GM11168 (cell line): ENCODE results near the gene ADCYAP1R1.

ENCODE experiments used
- in situ Hi-C: fragments of 300-500 bp; cut with MboI; formaldehyde crosslinking; loops from one replicate; pipeline ENCODE4 v1.12.0; 2022; ENCODE audit warnings: low sequenced_read_pairs; ENCODE audit not compliant: unreplicated experiment

Gene ADCYAP1R1

DNA sequence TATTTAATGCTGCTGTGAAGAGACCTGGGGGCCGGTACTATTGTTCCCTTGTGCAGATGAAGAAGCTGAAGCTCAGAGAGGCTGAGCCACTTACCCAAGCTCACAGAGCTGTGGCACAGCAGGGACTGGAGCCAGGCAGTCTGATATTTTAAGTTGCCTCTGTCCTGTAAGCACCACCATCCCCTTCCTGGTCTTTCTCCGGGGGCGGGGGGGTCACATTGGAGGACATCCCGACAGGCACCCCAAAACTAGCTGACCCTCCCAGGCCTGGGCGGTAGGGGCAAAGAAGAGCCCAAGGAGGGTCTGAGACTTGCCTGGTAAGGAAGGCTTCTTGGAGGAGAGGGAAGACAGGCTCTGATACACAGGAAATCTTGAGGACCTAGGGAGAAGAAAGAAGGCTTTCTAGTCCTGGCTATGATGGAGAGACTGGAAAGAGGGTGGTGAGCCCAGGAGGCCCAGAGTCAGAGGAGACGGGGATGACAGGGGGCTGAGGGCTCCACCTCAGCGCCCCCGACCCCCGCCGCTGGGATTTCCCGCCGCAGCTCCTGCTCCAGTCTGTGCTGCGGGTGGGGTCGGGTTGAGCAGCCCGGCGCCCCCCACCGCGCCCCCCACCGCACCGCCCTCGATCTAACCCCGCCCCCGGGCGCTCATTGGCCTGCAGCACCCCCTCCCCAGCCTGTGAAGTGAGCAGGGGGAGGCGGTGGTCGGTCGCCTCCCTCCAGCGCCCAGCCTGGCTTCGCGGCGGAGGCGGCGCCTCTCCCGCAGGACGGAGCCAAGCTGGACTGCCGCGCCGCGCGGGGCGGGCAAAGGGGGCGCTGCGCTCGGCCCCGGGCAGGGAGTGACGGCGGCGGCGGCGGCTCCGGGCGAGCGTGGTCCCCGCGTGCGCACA, at the start of gene ADCYAP1R1:
ADCYAP1R1 (plus strand) TSS at position 711 of the 889 bp plus-strand sequence. CDS start 10,957 bp downstream, outside the sequence.
- in situ Hi-C loops = no loop called here

DNA sequence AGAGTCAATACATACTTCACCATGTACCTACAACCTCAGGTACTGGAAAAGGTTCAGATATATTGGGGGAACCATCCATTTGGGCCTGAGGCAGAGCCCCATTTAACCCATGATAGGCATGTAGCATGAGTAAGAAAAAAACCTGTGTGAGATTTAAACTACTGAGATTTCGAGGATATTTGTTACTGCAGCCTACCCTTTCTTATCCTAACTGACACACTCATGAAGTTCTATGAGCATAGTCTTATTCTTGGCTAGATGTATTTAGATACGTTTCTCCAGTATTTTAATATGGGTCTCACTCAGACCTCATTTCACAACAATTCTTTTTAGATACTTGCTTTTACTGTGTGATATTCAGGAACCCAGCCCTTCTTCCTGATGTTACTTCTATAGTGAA, 49.0 kb upstream of the ADCYAP1R1 start:
- in situ Hi-C loops = no loop called here

DNA sequence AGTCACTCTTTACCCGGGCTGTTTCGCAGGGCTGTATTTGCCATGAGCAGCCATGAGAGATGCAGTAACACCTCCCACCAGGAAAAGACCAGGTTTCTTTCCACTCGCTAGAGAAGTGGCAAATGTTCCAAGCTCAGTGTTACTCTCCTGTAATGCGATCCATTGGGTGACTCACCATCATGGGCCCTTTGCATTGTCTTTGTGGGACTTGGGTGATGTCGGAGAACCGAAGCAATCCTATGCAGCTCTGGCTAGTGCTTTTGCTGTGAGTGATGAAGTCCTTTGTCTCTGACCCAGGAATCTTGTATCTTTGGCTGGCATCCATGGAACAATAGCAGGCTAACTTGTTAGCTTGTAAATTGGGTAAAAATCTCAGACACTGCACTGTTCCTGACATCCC, 48.4 kb upstream of the ADCYAP1R1 start:
- in situ Hi-C loops = no loop called here

DNA sequence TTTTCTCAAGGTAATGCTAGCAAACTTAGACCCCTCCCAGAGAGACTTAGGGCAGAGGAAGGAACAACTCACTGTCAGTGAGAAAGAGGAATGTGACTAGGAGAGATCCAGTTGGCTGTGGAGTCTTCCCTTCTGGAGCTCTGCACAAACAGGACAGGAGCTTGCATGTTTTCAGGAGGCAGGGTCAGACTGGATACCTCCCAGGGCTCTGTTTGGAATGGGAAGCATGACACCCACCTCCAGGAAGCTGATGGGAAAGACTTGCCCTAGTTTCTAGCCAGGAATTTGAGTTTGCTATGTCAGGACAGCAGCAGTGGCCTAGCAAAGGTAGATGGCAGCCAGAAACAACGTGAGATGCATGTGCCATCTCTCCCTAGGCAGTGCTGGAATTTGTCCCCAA, 47.7 kb upstream of the ADCYAP1R1 start:
- in situ Hi-C loops = no loop called here

DNA sequence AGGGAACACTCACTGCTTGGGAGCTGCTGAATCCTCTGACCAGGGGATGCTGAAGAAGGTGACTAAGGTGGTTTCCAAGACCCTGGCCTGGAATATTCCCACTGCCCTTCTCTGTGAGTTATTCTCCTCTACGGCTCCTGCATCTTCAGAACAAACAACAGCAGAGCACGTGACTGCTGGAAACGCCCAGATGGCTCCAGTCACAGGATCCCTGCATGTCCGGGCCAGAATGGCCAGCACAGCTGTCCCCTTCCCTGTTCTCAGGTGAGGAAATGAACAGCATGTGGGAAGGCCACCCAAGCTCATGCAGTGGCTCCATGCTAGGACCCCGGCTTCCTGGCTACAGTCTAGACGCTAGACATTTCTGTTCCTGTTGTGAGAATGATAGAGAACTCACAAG, 45.3 kb upstream of the ADCYAP1R1 start:
- in situ Hi-C loops = no loop called here

DNA sequence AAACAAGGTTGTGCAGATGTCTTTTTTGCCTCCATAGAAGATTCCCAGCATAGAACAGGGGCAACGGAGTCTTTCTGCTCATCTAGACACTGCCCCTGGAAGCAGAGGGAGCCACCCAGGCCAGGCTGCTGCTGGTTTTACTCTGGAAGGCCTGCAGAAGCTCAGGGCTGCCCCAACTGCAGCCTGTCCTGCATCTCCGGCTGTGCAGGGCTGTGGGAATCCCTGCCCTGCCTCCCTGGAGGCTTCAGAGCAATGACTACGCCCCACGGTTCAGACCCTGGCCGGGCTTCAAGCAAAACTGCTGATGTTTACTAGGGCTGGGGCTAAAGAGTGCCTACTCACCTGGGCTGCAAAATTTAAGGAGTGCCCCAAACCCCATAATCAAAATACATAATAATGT, 44.5 kb upstream of the ADCYAP1R1 start:
- in situ Hi-C loops = no loop called here

DNA sequence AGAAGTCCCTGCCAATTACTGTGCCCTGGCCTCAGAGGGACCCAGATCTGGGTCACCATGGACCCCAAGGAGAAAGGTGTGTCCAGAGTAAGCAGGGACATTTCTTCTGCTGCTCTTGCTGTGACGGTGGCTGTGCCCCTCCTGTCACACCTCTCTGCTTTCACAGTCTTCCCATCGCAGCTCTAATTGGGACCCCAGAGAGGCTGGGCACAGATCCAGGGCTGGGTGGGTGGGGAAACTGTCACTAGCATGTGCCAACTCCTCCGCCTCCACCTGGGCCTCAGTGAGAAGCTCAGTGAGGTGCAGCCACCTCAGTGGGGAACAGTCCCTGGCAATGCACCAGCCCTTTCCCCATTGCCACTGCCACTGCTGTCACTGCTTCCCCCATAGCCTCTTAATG, 37.3 kb upstream of the ADCYAP1R1 start:
- in situ Hi-C loops = no loop called here

DNA sequence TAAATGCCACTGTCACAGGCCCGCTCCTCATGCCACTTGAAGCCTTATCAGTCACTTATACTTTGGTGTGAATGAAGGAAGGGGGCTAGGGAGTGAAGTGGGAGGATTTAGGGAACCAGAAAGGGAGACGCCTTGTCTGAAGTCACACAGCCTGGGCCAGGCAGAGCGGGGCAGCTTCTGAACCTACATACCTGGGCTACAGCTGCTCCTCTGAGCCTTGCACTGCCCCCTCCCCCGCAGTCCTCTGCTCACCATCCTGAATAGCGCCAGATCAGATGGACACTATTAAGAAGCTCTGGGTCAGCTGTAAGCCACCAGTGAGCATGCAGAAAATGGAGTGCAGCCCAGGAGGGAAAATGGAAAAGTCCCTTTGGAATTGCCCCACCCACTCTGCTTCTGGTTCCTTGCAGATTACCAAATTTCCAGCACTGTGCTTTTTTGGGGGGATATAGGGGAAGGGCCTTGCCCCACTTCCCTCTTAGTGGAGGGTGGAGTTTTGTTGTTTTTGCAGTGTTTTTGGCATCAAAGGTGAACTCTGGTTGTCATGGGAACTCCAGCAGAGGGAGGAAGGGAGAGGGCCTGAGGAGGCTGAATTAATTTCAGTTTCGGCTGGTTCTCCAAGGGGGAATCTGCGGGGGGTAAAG, 35.0 kb upstream of the ADCYAP1R1 start:
- in situ Hi-C loops = no loop called here

DNA sequence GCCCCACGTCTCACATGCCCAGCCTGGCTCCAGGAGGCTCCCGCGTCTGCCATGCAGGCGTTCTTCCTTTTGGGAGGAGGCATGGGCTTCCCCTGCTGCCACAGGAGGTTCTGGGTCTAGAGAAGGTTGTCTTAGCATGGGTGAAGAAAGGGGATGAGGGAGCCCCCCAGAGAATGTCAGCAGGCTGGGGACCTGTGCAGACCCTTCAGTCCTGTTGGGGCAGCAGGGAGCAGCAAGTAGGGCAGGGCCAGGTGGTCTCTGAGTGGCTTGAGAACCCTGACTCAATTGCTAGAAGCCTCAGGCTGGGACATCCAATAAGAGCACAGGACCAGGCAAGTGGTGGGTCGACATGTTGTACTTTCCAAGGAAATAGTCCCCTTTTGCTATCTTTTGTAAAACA, 34.4 kb upstream of the ADCYAP1R1 start:
- in situ Hi-C loops = no loop called here

DNA sequence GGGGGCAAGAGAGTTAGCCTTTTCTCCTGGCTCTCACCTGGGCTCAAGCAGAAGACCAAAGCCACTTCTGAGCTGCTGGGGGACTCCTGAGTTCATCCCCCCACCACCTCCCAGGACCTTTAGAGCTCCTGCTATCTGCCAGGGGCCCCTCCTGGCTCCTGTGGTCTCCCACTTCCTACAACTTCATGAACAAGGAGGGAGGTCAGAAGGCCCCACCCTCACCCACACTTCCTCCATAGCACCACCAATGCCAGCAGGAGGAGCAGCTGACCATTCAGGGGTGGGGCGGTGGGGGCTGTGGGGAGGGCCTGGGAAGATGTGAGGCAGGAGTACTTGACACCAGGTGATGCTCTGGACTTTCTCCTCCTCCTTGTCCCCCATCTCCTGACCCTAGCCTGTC, 32.6 kb upstream of the ADCYAP1R1 start:
- in situ Hi-C loops = no loop called here

DNA sequence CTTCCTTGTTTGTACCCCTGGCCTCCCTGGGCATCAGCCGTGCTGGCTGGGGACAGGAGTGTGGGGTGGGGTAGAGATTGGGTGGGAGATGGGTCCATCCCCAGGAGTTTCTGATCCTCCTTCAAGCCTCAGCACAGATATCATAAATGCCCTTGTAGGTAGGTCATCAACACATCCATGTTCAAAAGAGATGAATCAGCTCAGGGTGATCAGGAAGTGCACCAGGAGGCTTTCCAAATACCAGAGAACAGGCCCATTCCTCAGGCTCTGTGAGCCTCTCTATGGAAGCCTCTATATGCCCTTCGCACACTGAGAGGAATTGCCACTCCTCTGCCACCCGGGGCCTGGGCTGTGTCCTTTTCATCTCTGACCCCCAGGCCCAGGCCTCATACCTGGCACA, 31.9 kb upstream of the ADCYAP1R1 start:
- in situ Hi-C loops = no loop called here

DNA sequence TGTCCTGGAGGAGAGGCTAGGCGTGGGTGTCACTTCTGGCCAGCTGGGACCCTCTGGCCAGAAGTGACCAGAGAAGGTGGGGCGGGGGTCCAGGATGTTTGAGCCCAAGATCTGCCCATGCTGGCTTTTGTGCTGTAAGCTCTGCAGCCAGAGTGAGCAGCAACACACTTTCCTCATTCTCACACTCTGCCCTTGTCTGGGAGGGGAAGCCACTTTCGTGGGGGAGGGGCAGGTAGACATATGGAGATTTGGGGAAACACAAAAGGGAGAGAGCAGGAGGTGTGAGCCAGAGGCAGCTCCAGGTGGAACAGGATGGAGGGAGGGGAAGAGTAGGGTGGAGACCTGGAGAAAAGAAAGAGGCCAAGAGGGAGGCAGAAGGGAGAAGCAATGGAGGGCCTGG, 31.5 kb upstream of the ADCYAP1R1 start:
- in situ Hi-C loops = no loop called here

DNA sequence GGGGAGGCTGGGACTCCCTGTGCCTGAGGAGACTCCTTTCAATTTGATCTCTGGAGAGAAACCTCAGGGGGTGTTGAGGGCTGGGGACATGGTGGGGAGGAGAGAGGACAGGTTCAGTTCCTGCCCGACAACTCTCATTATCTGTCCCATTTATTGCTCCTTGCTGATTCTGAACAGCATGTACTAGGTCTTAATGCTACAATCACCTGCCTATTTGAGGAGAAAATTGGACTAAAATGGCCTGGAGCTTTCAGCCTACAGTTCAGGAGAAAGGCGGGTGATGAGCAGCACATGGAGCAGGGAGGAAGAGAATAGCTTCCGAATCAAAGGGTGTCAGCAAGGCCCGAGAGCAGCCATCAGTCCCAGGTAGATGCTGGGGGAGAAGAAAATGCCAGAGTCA, 30.0 kb upstream of the ADCYAP1R1 start:
- in situ Hi-C loops = no loop called here

DNA sequence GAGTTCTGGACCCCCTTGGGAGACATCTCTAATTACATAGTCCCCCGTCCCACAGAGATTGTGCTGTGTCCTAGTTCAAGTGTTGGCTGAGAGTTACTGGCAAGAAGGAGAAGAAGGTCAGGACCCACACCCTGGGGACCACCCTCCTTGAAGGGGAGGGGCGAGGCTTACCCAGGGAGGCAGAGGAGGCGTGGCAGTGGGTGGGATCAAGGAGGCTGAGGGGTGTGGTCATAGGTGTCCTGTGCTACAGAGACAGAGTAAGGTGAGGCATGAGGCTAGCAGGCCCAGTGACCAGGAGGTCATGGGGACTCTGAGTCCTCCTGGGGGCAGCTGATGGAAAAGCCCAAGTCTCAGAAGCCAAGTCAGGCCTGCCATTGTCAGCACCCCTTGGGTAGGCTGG, 29.4 kb upstream of the ADCYAP1R1 start:
- in situ Hi-C loops = no loop called here

DNA sequence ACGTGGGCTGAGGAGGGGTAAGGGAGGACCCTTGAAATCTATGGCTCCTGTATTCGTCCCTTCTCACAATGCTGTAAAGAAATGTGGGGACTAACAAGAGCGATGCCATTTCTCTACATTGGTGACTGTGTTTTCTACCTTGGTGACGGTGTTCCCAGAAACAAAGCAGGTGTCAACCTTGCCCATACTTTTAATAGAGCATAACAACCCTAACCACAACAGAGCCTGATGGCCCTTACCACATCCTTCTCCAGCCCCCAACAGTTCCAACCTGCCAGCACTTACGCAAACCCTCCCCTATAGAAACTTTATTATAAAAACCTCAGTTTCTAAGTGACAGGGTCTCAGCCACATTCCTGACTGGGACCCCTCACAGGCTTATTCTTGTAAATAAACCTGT, 28.2 kb upstream of the ADCYAP1R1 start:
- in situ Hi-C loops = no loop called here

DNA sequence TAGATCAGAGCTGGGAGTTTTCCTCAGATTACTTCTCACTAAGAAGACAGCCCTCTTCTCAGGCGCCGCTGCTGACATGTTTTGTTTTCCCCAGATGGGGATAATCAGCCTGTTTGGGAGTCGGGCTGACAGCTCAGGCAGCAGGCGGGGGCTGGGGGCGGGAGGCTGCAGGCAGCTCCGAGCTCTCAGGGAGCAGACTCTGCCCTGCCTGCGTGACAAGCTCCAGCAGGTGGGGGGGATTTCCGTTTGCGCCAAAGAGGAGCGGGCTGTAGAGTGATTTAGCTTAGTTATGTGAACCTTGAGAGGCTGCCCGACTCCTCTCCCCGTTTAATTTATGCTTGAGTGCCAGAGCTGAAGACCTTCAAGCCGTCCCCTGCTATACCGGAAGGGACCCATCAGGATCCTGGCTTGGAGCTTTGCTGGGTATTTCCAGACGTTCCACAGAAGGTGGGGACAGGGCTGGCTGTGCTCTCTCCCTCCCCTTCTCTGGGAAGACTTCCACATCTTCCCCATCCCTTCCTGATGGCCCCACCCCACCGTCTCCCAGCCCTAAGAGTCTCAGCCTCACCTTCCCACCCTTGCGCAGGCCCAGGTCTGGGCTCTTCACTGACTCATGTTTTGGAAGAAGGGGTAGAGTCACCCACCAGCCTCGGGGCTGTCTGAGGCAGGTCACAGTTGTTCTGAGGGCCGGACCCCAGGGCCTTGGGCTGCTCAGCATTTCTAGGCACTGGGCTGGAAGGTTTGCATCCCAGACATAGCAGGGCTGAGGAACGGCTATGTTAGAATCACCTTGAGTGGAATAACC, 24.7 kb upstream of the ADCYAP1R1 start:
- in situ Hi-C loops = no loop called here

DNA sequence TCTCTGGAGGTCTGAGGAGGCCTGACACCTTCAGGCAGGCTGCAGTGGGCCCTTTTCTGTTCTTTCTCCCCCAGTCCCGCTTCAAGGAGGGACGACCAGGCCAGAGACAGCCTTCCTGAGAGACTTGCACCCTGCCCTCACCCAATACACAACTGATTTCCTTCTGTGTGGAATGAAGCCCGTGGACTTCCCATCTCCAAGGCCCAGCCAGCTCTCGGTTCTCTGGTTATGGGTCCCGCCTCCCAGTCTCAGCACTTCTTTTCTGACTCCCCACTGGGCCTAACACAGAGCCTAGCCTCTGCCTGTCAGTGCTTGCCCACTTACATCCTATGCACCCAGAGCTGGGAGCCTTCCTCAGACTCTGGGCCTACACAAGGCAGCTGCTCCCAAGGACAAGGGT, 24.1 kb upstream of the ADCYAP1R1 start:
- in situ Hi-C loops = no loop called here

DNA sequence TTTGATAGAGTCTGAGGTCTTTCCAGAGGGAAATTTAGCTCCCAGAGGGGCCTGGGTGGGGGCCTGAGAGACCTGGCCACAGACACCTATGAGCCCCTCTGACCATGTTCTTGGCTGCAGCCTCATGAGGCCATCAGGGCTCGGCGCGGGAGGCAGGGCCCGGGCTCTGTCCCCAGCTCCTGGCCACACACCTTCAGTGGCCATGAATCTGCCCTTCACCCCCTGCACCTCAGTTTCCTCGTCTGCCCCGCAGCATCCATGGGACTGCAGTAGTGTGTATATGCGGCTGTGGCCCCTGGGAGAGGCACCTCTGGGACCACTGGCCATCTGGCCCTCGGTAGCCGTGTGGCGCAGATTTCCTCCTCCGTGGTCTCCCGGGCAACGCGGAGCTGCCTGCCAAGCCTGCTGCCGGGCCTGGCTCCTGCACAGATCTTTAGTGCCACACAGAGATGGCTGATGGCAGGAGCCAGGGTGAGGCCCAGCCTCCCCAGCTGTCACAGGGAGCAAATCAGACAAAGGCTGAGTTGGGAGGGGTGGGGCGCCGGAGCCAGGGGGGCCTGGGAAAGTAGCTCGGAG, 23.6 kb upstream of the ADCYAP1R1 start:
- in situ Hi-C loops = no loop called here

DNA sequence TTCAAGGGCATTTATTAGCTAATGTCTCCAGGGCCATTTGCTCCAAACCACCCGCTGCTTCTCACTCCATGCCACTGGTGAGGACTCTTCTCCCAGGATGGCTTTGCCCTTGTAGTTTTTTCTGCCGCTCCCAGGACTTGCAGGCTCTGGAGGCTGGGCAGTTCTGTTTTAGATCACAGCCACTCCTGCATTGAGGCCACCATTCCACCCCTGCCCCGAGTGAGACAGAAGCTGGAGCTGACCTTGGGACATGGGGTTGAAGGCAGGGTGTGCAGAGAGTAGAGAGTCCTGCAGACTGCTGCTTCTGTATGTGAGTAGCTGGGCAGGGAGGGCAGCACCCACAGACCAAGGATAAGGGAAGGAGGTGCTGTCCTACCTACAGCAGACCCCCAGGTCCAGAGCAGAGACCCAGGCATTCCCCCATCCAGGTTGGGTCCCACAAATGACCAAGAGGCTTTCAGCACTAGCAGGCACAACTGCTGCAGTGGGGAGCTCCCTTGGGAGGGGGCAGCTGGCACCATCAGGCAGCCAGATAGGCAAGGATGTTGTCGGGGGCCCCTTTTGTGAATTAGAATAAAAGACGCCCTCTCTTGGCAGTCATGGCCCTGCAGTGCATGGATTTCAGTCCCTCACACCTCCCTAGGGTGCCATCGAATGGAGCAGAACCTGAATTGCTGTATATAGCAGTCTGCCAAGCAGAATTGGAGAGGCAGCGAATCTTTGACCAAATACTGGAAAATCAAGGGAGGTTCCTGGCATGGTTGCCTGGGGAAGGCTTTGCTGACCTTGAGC, 22.7 kb upstream of the ADCYAP1R1 start:
- in situ Hi-C loops = no loop called here
